Esophagus squamous epithelium (tissue), 4 donors: ENCODE data around the gene GRK6.

Experiments
- POLR2A ChIP-seq, 4 donors: fragments of 450-650 bp; IDR thresholded peaks; one replicate each; pipeline ENCODE4 v1.6.1; 2017; ENCODE audit warnings: antibody characterized with exemption in 4 of 4, mild to moderate bottlenecking in 4 of 4, moderate library complexity in 3 of 4
- TF ChIP-seq, protein P1 (sequence below), 6 experiments: fragments of 450-650 bp in 4 of 6; fragments of 200-600 bp in 2 of 6; sonication (generic) in 2 of 6; IDR thresholded peaks; one replicate each; pipeline ENCODE4 v1.5.1; 2016 to 2019; ENCODE audit warnings: antibody characterized with exemption in 6 of 6, mild to moderate bottlenecking in 4 of 6, moderate library complexity in 4 of 6

DNA sequence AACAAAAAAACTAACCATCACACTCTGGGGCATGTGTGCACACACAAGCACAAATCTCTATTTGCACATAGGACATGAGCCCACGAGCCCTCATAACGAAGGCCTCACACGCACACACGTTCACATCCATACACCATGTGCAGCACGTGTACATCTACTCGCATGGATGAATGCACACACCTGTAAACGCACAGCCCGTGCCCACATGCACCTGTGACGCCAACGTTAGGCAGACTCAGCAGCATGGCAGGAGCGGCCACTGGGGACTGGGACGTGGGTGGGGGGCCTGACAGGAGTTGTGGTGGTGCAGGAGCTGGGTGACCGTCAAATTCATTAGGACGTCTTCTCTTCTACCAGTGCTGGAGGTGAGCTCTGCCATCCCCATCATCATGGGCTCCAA lies 39.1 kb upstream of the GRK6 start:
- no peak for TF ChIP-seq POLR2A (IDR thresholded peaks at IDR 0.05)
- TF ChIP-seq, protein P1, sequence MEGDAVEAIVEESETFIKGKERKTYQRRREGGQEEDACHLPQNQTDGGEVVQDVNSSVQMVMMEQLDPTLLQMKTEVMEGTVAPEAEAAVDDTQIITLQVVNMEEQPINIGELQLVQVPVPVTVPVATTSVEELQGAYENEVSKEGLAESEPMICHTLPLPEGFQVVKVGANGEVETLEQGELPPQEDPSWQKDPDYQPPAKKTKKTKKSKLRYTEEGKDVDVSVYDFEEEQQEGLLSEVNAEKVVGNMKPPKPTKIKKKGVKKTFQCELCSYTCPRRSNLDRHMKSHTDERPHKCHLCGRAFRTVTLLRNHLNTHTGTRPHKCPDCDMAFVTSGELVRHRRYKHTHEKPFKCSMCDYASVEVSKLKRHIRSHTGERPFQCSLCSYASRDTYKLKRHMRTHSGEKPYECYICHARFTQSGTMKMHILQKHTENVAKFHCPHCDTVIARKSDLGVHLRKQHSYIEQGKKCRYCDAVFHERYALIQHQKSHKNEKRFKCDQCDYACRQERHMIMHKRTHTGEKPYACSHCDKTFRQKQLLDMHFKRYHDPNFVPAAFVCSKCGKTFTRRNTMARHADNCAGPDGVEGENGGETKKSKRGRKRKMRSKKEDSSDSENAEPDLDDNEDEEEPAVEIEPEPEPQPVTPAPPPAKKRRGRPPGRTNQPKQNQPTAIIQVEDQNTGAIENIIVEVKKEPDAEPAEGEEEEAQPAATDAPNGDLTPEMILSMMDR (IDR thresholded peaks at IDR 0.05), result no peak
